ENCODE results near the gene VWA3B. TPM values are rescaled to one million over a fixed set of nuclear protein-coding genes. Genes with fewer than 3 reads are reported as not detected.

The VWA3B gene
- total RNA-seq, 2 donors from 2014 or later = 1.8 to 3.2 TPM

DNA sequence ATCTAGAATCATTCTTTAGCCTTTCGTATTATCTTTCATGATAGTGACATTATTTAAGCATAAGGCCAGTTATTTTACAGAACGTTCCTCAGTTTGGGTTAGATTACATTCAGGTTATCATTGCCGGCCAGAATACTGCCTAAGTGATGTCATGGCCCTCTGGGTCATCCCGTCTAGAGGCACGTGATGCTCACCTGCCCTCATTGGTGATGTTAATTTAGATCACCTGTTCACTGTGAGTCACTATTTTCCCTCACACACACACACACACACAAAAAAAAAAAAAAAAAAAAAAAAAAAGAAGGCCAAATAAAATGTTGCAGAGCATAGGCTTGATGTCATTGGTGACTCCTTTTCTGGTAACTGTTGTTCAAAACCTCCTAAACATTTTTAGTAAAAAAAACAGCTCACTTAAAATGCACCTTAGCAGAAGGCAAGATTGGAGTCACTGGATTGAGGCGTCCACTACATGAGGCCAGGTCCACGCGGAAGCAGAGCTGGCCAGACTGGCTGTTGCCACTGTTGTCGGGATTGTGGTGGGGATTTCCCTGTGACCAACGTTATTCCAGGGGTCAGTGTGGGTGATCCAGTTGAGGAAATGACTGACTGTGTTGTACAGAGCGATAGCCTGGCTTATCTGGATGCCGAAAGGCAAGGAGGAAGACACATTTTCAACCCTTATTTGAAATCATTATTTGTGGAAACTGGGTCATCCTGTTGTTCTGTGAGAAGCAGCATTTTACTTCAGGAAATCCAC is 207.1 kb downstream of the VWA3B start:
- Histone ChIP-seq H3K36me3 (no peaks in the 10 kb centered on the region), H3K27ac (no peak overlapping the region), H3K9ac (ENCODE audit: low read depth in 2 of 2, low read length in 2 of 2) (no peak overlapping the region), H3K9me3 (no peaks in the 10 kb centered on the region), H3K4me3 (no peak overlapping the region), H3K4me1 (peaks cover 4% of the 10 kb centered on the region), H3K27me3 (no peaks in the 10 kb centered on the region)
- intact Hi-C loops (cut with DNase I) = no loop called here
- no peak for DNase-seq
- TF ChIP-seq, protein P1, sequence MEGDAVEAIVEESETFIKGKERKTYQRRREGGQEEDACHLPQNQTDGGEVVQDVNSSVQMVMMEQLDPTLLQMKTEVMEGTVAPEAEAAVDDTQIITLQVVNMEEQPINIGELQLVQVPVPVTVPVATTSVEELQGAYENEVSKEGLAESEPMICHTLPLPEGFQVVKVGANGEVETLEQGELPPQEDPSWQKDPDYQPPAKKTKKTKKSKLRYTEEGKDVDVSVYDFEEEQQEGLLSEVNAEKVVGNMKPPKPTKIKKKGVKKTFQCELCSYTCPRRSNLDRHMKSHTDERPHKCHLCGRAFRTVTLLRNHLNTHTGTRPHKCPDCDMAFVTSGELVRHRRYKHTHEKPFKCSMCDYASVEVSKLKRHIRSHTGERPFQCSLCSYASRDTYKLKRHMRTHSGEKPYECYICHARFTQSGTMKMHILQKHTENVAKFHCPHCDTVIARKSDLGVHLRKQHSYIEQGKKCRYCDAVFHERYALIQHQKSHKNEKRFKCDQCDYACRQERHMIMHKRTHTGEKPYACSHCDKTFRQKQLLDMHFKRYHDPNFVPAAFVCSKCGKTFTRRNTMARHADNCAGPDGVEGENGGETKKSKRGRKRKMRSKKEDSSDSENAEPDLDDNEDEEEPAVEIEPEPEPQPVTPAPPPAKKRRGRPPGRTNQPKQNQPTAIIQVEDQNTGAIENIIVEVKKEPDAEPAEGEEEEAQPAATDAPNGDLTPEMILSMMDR (IDR thresholded peaks at IDR 0.05) = no peak

DNA sequence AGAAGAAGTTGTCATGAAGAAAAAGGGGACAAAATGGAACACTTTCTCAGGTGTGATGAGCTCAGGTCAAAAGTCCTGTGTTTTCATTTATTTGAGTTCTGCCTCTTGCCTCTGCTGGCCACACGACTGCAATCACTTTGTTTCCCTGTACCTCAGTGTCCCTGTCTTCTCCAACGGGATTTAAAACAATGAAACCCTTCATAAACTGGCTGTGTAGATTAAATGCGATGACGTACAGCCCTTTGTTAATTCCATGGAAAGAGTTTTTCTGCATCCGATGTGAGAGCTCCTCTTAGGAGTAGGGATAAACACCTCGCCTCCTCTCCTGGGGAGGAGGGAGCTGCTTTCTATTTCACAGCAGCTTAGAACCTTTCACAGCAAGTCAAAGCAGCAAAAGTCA is 207.7 kb downstream of the VWA3B start:
- intact Hi-C loops (cut with DNase I) = no loop called here
- Histone ChIP-seq H3K9me3 (no peaks in the 10 kb centered on the region), H3K4me3 (no peak overlapping the region), H3K9ac (ENCODE audit: low read depth in 2 of 2, low read length in 2 of 2) (no peak overlapping the region), H3K27ac (no peak overlapping the region), H3K36me3 (no peaks in the 10 kb centered on the region), H3K4me1 (peaks cover 4% of the 10 kb centered on the region), H3K27me3 (no peaks in the 10 kb centered on the region)
- TF ChIP-seq, protein P1 (IDR thresholded peaks at IDR 0.05) = no peak
- DNase-seq = no peak

DNA sequence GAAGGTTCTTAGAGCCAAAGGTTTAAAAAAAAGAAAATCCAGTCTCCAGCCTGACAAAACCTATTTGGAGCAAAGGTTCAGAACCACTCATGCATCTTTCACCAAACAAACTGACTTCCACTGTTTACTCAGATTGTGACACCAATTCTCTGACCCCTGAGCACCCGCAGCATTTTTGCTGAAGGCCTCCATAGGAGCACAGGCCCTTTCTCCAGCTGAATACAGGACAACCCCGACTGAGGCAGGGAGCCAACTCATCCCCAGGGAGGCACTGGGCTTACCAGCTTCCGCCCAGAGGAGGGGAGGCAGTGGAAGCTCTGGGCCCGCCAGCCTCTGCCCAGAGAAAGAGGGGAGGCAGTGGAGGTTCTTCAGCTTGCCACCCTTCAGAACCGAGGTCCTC is 208.3 kb downstream of the VWA3B start:
- Histone ChIP-seq H3K4me1 (peaks cover 4% of the 10 kb centered on the region), H3K36me3 (no peaks in the 10 kb centered on the region), H3K27ac (no peak overlapping the region), H3K9me3 (no peaks in the 10 kb centered on the region), H3K4me3 (no peak overlapping the region), H3K27me3 (no peaks in the 10 kb centered on the region), H3K9ac (ENCODE audit: low read depth in 2 of 2, low read length in 2 of 2) (no peak overlapping the region)
- intact Hi-C loops (cut with DNase I) = no loop called here
- TF ChIP-seq, protein P1 (IDR thresholded peaks at IDR 0.05) = no peak
- DNase-seq = no peak

DNA sequence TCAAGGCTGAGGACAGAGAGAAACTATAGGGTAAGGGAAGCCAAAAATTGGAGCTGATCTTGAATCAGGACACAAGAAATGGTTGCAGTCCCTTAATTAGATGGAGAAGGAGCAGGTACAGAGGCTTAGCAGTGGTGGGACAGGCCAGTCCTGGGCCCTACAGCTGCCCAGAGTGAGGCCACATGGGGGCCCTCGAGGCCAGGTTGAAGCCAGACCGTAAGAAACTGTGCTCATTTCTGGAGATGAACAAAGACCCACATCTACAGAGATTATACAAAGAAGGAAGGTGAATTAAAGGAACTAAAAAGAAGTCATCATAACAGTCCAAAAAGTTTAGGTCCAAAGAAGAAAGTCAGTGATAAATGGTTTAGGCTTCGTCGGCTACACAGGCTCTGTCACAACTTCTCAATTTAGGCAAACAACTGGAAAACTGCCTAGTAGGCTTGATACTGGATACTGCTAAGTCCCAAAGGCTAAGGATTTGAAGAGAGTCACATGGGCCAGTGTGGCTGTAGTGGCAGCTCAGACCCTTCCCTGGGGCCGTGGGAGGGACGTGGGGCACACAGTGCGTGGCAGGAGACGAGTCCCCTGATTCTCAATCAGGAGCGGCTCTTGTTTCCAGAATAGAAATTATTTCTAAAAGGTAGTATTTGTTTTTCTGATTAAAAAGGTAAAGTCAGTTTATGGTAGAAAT is 208.9 kb downstream of the VWA3B start:
- peaks cover 4% of the 10 kb centered on the region for H3K4me1 ChIP-seq
- no peak for DNase-seq
- no peak overlapping the region for H3K27ac ChIP-seq
- H3K9me3 ChIP-seq = no peaks in the 10 kb centered on the region
- TF ChIP-seq, protein P1 (IDR thresholded peaks at IDR 0.05) = no peak
- intact Hi-C loops (cut with DNase I) = no loop called here
- H3K36me3 ChIP-seq = no peaks in the 10 kb centered on the region
- H3K9ac ChIP-seq (ENCODE audit: low read depth in 2 of 2, low read length in 2 of 2) = no peak overlapping the region
- no peak overlapping the region for H3K4me3 ChIP-seq
- no peaks in the 10 kb centered on the region for H3K27me3 ChIP-seq

DNA sequence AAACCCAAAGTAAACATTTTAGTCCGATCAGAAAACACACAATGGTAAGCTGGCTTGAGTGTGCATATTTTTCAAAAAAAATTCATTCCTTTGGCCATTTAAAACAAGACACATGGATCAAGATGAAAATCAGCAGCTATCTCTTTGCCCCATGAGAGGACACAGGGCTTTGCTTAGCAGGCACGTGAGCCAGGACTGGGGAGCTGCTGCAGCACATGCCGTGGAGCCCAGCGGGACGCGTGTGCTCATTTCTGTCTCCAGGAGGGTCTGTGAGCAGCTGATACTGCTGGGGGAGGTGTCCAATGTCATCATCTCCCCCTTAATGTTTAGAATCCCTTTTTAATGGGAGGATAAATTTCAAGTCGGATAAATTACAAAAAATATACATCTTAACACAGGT is 209.5 kb downstream of the VWA3B start:
- TF ChIP-seq, protein P1 (IDR thresholded peaks at IDR 0.05) = no peak

More for the DNA sequence above, 209.5 kb downstream of the VWA3B start:
- no peak for DNase-seq
- Histone ChIP-seq H3K9ac (ENCODE audit: low read depth in 2 of 2, low read length in 2 of 2) (no peak overlapping the region), H3K27me3 (no peaks in the 10 kb centered on the region), H3K4me3 (no peak overlapping the region), H3K27ac (no peak overlapping the region), H3K9me3 (no peaks in the 10 kb centered on the region), H3K4me1 (peaks cover 4% of the 10 kb centered on the region), H3K36me3 (no peaks in the 10 kb centered on the region)
- intact Hi-C loops (cut with DNase I) = no loop called here

Data from colonic mucosa (tissue), 4 donors.